Breast epithelium (tissue), 4 donors: ENCODE measurements around the gene MAST3. TPM values are rescaled to one million over a fixed set of nuclear protein-coding genes. Genes with fewer than 3 reads are reported as not detected.

Experiments used
- DNase-seq, 2 donors: peaks; one replicate each; pipeline ENCODE4 v3.0.0-alpha.2; 2019; ENCODE audit warnings: low spot score in 2 of 2
- H3K27ac ChIP-seq, 2 donors: fragments of 200-600 bp; sonication (generic) in 1 of 2; one replicate each; pipeline ENCODE4 v1.5.1; 2016 to 2019; ENCODE audit warnings: mild to moderate bottlenecking in 1 of 2
- H3K27me3 ChIP-seq, 2 donors: fragments of 200-600 bp; sonication (generic) in 1 of 2; one replicate each; pipeline versions ENCODE4 v1.5.1 to v1.6.0; 2017 to 2019; ENCODE audit warnings: control low read depth in 1 of 2, mild to moderate bottlenecking in 1 of 2
- H3K36me3 ChIP-seq: fragments of 200-600 bp; one replicate; pipeline ENCODE4 v1.5.1; 2019
- H3K4me1 ChIP-seq, 2 donors: fragments of 200-600 bp; sonication (generic); one replicate each; pipeline ENCODE4 v1.5.1; 2016 to 2019; ENCODE audit warnings: control low read depth in 1 of 2
- H3K4me3 ChIP-seq, 3 donors: fragments of 200-600 bp; sonication (generic); 1 replicate in 2 of 3; 2 replicates in 1 of 3; pipeline ENCODE4 v1.5.1; 2016 to 2019; ENCODE audit warnings: mild to moderate bottlenecking in 3 of 3, moderate library complexity in 2 of 3
- H3K9me3 ChIP-seq, 2 donors: fragments of 200-600 bp; sonication (generic) in 1 of 2; one replicate each; pipeline ENCODE4 v1.5.1; 2016 to 2019; ENCODE audit warnings: control low read depth in 1 of 2
- POLR2A ChIP-seq: fragments of 450-650 bp; IDR thresholded peaks from one replicate; pipeline ENCODE4 v1.6.1; 2016; ENCODE audit warnings: antibody characterized with exemption, mild to moderate bottlenecking, moderate library complexity
- POLR2AphosphoS5 ChIP-seq, 3 donors: sonication (generic); formaldehyde crosslinking; IDR thresholded peaks; one replicate each; pipeline ENCODE4 v1.6.1; 2017; ENCODE audit warnings: antibody characterized with exemption in 3 of 3
- intact Hi-C: fragments of 100-400 bp; cut with DNase I; formaldehyde crosslinking; loops from one replicate; pipeline ENCODE4 v1.15.1; 2023; ENCODE audit warnings: low total_unique reads
- total RNA-seq, 3 donors: library from RNA; depleted of rRNA; stranded (reverse); fragments of >200 nt; gene quantifications; one replicate each; pipeline ENCODE4 v1.1.0, GENCODE V29; 2016
- TF ChIP-seq, protein P1 (sequence below), 3 donors: fragments of 450-650 bp; IDR thresholded peaks; one replicate each; pipeline ENCODE4 v1.5.1; 2016 to 2017; ENCODE audit warnings: antibody characterized with exemption in 3 of 3, mild to moderate bottlenecking in 3 of 3, moderate library complexity in 3 of 3

Gene MAST3
- total RNA-seq, 3 donors from 2014 or later, result 5.6 to 8.5 (median 6.2) TPM

DNA sequence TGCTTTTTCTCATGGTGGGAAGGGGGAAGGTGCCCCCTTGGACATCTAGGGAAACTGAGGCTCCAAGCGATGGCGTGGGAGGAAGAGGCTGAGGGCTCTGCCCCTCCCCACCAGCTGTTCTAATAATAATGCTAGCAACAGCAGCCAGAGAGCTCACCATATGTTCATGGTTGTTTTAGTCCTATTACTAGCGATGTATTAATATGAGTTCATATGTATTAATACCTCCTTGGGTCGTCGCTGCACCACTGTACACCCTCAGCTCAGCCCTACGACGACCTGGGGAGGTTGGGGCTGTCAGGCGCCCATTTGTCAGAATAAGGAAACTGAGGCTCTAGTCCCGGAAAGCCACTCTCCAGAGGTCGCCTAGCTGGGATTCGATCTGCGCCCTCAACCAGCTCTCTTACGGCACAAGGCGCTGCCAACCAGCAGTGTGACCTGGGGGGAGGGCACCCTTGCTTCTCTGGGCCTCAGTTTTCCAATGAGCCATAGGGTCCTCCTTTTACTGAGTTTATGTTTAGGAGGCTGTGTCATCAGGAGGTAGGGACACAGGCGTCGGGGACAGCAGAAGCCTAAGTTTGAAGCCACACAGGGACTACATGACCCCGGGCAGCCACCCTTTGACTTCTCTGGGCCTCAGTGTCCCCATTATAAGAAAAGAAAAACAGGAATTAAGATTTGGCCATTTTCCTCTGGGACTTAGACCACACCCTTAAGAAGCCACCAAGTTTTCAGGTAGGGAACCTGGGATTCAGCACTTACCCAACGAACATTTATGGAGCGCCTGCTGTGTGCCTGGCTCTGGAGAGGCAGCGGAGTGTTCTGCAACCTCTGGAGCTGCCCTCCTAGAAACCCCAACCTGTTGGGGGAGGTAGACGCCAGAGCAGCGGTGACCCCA lies 664 bp downstream of the MAST3 start:
- no peaks in the 10 kb centered on the region for H3K27me3 ChIP-seq
- intact Hi-C loops, result no loop called here

DNA sequence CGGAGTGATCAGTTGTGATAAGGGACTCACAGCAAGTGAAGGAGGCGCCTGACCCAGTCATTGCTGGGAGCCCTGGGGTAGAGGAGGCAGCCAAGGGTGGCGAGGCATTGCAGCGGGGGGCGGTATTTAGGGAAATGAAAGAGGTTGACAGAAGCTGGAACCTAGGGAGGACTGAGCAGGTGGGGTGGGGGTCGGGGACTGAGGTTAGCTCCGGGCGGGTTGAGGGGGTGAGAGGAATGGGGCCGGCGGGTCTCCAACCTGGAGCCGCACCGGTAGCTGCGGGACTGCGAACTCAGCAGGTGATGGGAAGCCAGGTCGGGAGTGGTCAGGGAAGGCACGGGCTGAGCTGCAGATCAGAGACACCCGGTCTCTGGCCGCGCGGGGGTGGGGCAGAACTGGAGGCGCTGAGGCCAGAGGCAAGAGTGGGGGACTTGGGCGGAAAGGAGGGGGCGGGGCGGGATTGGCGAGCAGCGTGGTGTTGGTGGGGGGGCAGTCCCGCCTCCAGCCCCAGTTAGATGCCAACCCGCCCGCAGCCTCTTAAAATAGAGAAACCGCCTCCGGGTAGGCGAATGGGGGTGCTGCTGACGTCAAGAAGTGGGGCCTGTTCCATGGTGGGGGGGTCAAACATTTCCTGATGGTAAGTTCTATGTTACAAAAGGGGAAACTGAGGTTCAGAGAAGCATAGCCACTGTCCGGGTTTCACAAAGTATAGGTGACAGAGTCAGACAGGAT lies 1.5 kb downstream of the MAST3 start:
- H3K27me3 ChIP-seq, result no peaks in the 10 kb centered on the region
- peaks cover 0 to 11% of the 10 kb centered on the region in 2 donors for H3K4me1 ChIP-seq
- peak overlapping the region in 2 of 3 donors; percentile 54 to 58 for H3K4me3 ChIP-seq
- intact Hi-C loops, result no loop called here
- TF ChIP-seq, protein P1, sequence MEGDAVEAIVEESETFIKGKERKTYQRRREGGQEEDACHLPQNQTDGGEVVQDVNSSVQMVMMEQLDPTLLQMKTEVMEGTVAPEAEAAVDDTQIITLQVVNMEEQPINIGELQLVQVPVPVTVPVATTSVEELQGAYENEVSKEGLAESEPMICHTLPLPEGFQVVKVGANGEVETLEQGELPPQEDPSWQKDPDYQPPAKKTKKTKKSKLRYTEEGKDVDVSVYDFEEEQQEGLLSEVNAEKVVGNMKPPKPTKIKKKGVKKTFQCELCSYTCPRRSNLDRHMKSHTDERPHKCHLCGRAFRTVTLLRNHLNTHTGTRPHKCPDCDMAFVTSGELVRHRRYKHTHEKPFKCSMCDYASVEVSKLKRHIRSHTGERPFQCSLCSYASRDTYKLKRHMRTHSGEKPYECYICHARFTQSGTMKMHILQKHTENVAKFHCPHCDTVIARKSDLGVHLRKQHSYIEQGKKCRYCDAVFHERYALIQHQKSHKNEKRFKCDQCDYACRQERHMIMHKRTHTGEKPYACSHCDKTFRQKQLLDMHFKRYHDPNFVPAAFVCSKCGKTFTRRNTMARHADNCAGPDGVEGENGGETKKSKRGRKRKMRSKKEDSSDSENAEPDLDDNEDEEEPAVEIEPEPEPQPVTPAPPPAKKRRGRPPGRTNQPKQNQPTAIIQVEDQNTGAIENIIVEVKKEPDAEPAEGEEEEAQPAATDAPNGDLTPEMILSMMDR (IDR thresholded peaks at IDR 0.05), result no peak
- TF ChIP-seq POLR2AphosphoS5 (IDR thresholded peaks at IDR 0.05), result no peak
- no peak for TF ChIP-seq POLR2A
- H3K27ac ChIP-seq, result no peak overlapping the region
- no peaks in the 10 kb centered on the region for H3K9me3 ChIP-seq
- H3K36me3 ChIP-seq, result no peaks in the 10 kb centered on the region
- DNase-seq, result no peak

More for the DNA sequence above, 664 bp downstream of the MAST3 start:
- Histone ChIP-seq H3K4me1 (peaks cover 0 to 11% of the 10 kb centered on the region in 2 donors), H3K4me3 (peak overlapping the region; percentile 23 to 62 (median 54)), H3K27ac (no peak overlapping the region), H3K36me3 (no peaks in the 10 kb centered on the region), H3K9me3 (no peaks in the 10 kb centered on the region)
- no peak for DNase-seq
- TF ChIP-seq, protein P1 (IDR thresholded peaks at IDR 0.05), result no peak
- TF ChIP-seq POLR2A (no peak), POLR2AphosphoS5 (IDR thresholded peaks at IDR 0.05) (no peak)

DNA sequence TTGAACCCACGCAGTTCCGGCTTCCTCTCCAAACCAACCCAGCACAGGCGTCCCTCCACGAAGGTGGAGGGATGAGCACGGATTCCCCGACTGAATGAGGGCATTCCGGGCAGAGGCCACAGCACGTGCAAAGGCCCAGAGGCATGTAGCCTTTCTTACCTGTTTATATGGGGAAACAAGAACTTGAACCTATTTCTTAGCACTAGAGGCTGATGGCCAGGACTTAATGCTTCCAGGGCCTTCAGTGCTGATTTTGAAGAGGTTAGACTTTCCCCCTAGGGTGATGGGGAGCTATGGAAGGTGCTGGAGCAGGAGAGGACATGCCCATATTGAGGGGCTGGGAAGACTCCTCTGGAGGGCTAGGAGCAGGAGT lies 2.0 kb downstream of the MAST3 start:
- H3K4me1 ChIP-seq, result peaks cover 2 to 11% of the 10 kb centered on the region in 2 donors
- H3K4me3 ChIP-seq, result peak overlapping the region in 1 of 3 donors; percentile 58

DNA sequence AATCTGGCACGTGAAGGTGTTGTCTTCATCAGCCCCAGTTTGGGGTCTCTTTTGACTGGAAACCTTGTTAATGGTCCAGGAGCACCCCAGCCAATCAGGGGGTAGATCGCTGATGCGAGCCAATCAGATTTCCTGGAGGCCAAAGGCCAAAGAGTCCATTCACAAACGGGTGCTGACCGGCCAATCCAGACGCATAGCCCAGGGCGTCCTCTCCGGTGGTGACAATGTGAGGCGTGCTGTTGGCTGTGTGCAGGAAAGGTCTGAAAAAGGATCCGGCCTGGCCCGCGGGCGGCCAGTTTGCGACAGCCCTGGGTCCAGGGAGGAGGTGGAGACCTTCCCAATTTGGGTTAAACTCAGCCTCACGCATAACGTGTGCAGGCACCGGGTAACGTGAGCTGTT lies 3.1 kb downstream of the MAST3 start:
- TF ChIP-seq POLR2A (no peak), POLR2AphosphoS5 (IDR thresholded peaks at IDR 0.05) (no peak)
- TF ChIP-seq, protein P1 (IDR thresholded peaks at IDR 0.05), result no peak

More for the DNA sequence above, 2.0 kb downstream of the MAST3 start:
- H3K27me3 ChIP-seq, result no peaks in the 10 kb centered on the region
- TF ChIP-seq, protein P1 (IDR thresholded peaks at IDR 0.05), result peak in 1 of 3 donors; percentile 10
- TF ChIP-seq POLR2AphosphoS5 (IDR thresholded peaks at IDR 0.05), result no peak
- intact Hi-C loops, result no loop called here
- H3K9me3 ChIP-seq, result no peaks in the 10 kb centered on the region
- DNase-seq, result no peak
- H3K27ac ChIP-seq, result no peak overlapping the region
- H3K36me3 ChIP-seq, result no peaks in the 10 kb centered on the region

DNA sequence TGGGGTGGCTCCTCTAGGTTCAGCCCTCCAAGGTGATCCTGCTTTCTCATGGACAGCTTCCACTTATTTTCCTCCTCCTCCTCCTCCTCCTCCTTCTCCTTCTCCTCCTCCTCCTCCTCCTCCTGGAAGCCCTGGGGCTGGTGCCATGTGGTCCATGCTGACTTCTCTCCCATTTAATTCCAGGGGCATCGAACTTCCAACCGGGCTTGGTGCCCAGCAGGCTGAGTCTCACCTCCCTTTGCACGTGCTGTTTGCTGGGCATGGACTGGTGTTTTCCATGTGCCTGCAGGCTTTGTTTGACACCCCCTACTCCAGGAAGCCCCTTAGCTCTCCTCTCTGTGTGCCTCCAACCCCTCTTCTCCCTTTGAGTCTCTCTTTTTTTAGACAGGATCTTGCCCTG lies 3.7 kb downstream of the MAST3 start:
- Histone ChIP-seq H3K4me3 (no peak overlapping the region), H3K27ac (no peak overlapping the region), H3K4me1 (peaks cover 3 to 11% of the 10 kb centered on the region in 2 donors), H3K9me3 (no peaks in the 10 kb centered on the region), H3K36me3 (no peaks in the 10 kb centered on the region), H3K27me3 (no peaks in the 10 kb centered on the region)
- intact Hi-C loops, result no loop called here
- no peak for TF ChIP-seq POLR2AphosphoS5 (IDR thresholded peaks at IDR 0.05)
- TF ChIP-seq, protein P1 (IDR thresholded peaks at IDR 0.05), result no peak
- TF ChIP-seq POLR2A, result no peak
- DNase-seq, result no peak

More for the DNA sequence above, 3.1 kb downstream of the MAST3 start:
- intact Hi-C loops, result no loop called here
- Histone ChIP-seq H3K4me1 (peaks cover 3 to 11% of the 10 kb centered on the region in 2 donors), H3K36me3 (no peaks in the 10 kb centered on the region), H3K9me3 (no peaks in the 10 kb centered on the region), H3K27ac (no peak overlapping the region), H3K27me3 (no peaks in the 10 kb centered on the region), H3K4me3 (no peak overlapping the region)
- no peak for DNase-seq
